IMR-90 (cell line): ENCODE results near the gene CEP126. TPM values are rescaled to one million over a fixed set of nuclear protein-coding genes. Genes with fewer than 3 reads are reported as not detected.

ENCODE experiments used
- ATAC-seq: fragments of 200-7000 bp; cut with Tn5 transposase; 2 replicates; pipeline ENCODE4 v1.9.1; 2020; ENCODE audit warnings: low read depth, mild to moderate bottlenecking, moderate library complexity
- BruUV-seq: library from RNA; stranded (reverse); fragments of 400-500 nt; replicated peaks from 2 replicates; lab custom pipeline; 2021; lab: Mats Ljungman, UMichigan
- CTCF ChIA-PET: fragments of 300-600 bp; formaldehyde crosslinking; extraction: SDS; loops from one replicate; lab custom pipeline; 2021; ENCODE audit warnings: antibody characterized with exemption; lab: Yijun Ruan, JAX
- POLR2A ChIA-PET: fragments of 300-600 bp; sonication (Branson Sonifier 250); formaldehyde crosslinking; loops from one replicate; lab custom pipeline; 2022; ENCODE audit warnings: antibody characterized with exemption; ENCODE audit not compliant: unreplicated experiment; lab: Charles Lee
- DNase-seq: peaks from one replicate; pipeline ENCODE4 v3.0.0; 2013
- H2AFZ ChIP-seq: replicated peaks from 2 replicates; pipeline ENCODE3; 2013; ENCODE audit warnings: low read length, mild to moderate bottlenecking; ENCODE audit not compliant: poor library complexity
- H2AK5ac ChIP-seq: 2 replicates; pipeline ENCODE4 v1.6.1; 2013; ENCODE audit warnings: low read depth, low read length, inconsistent platforms
- H2AK9ac ChIP-seq: replicated peaks from 2 replicates; pipeline ENCODE3; 2013; ENCODE audit warnings: mild to moderate bottlenecking, low read depth, low read length, moderate library complexity; ENCODE audit not compliant: poor library complexity
- H2BK120ac ChIP-seq: 2 replicates; pipeline ENCODE4 v1.6.1; 2013; ENCODE audit warnings: low read depth, low read length, inconsistent platforms
- H2BK15ac ChIP-seq: 3 replicates; pipeline ENCODE4 v1.6.1; 2013; ENCODE audit warnings: low read depth, low read length, inconsistent platforms
- H2BK20ac ChIP-seq: 2 replicates; pipeline ENCODE4 v1.6.1; 2013; ENCODE audit warnings: low read depth, mild to moderate bottlenecking, inconsistent platforms, low read length, moderate library complexity
- H2BK5ac ChIP-seq: 2 replicates; pipeline ENCODE4 v1.6.1; 2013; ENCODE audit warnings: mild to moderate bottlenecking, low read depth, low read length, inconsistent platforms; ENCODE audit not compliant: poor library complexity, severe bottlenecking
- H3K14ac ChIP-seq: replicated peaks from 2 replicates; pipeline ENCODE4 v1.6.1; 2013; ENCODE audit warnings: low read depth, low read length, inconsistent platforms
- H3K18ac ChIP-seq: 2 replicates; pipeline ENCODE4 v1.6.1; 2013; ENCODE audit warnings: low read depth, low read length, control low read depth
- H3K23ac ChIP-seq: 2 replicates; pipeline ENCODE4 v1.6.1; 2013; ENCODE audit warnings: low read depth, low read length, inconsistent platforms
- H3K27ac ChIP-seq: 2 replicates; pipeline ENCODE4 v1.5.1; 2013; ENCODE audit warnings: mild to moderate bottlenecking, control low read depth, low read length; ENCODE audit not compliant: insufficient read depth
- H3K27me3 ChIP-seq: 2 replicates; pipeline ENCODE4 v1.6.1; 2013; ENCODE audit warnings: low read length; ENCODE audit not compliant: control insufficient read depth, insufficient read depth
- H3K36me3 ChIP-seq: 2 replicates; pipeline ENCODE4 v1.6.1; 2013; ENCODE audit warnings: low read length, mixed read lengths; ENCODE audit not compliant: control insufficient read depth, insufficient read depth
- H3K4ac ChIP-seq: 2 replicates; pipeline ENCODE4 v1.6.1; 2013; ENCODE audit warnings: low read depth, low read length, inconsistent platforms
- H3K4me1 ChIP-seq: 2 replicates; pipeline ENCODE4 v1.6.1; 2013; ENCODE audit warnings: low read length, mixed read lengths; ENCODE audit not compliant: control insufficient read depth, insufficient read depth
- H3K4me2 ChIP-seq: 2 replicates; pipeline ENCODE4 v1.6.1; 2013; ENCODE audit warnings: low read depth, mild to moderate bottlenecking, control low read depth, low read length, moderate library complexity
- H3K4me3 ChIP-seq: 2 replicates; pipeline ENCODE4 v1.5.1; 2013; ENCODE audit warnings: low read depth, mild to moderate bottlenecking, control low read depth, low read length, moderate library complexity; ENCODE audit not compliant: insufficient read depth
- H3K56ac ChIP-seq: 2 replicates; pipeline ENCODE4 v1.6.1; 2013; ENCODE audit warnings: low read length, inconsistent platforms; ENCODE audit not compliant: insufficient read depth; ENCODE audit errors: extremely low read depth
- H3K79me1 ChIP-seq, 2 experiments: 2 replicates each; pipeline ENCODE4 v1.6.1; 2013; ENCODE audit warnings: low read length in 2 of 2, inconsistent platforms in 1 of 2, low read depth in 1 of 2
- H3K9ac ChIP-seq: 2 replicates; pipeline ENCODE4 v1.6.1; 2013; ENCODE audit warnings: low read depth, low read length, control low read depth
- H3K9me1 ChIP-seq: 2 replicates; pipeline ENCODE4 v1.6.1; 2013; ENCODE audit warnings: low read length, inconsistent platforms; ENCODE audit not compliant: insufficient read depth
- H3K9me3 ChIP-seq: 2 replicates; pipeline ENCODE4 v1.6.1; 2013; ENCODE audit warnings: low read length; ENCODE audit not compliant: control insufficient read depth, insufficient read depth
- H4K20me1 ChIP-seq: 2 replicates; pipeline ENCODE4 v1.6.1; 2013; ENCODE audit warnings: low read length, inconsistent platforms; ENCODE audit not compliant: insufficient read depth
- H4K5ac ChIP-seq: 2 replicates; pipeline ENCODE4 v1.6.1; 2013; ENCODE audit warnings: mild to moderate bottlenecking, low read depth, low read length, control low read depth
- H4K8ac ChIP-seq, 2 experiments: 2 replicates each; pipeline ENCODE4 v1.6.1; 2013; ENCODE audit warnings: low read depth in 2 of 2, low read length in 2 of 2, control low read depth in 1 of 2, inconsistent platforms in 1 of 2
- H4K91ac ChIP-seq: 2 replicates; pipeline ENCODE4 v1.6.1; 2013; ENCODE audit warnings: low read depth, low read length, inconsistent platforms; ENCODE audit not compliant: insufficient read depth
- MAZ ChIP-seq: IDR thresholded peaks from 2 replicates; pipeline ENCODE4 v1.6.1; 2012; ENCODE audit warnings: low read depth, mild to moderate bottlenecking, low read length, improper control_type of control experiment, moderate library complexity, borderline replicate concordance
- MXI1 ChIP-seq: IDR thresholded peaks from 2 replicates; pipeline ENCODE4 v1.6.1; 2012; ENCODE audit warnings: low read depth, mild to moderate bottlenecking, low read length, moderate library complexity, borderline replicate concordance
- POLR2A ChIP-seq: IDR thresholded peaks from 2 replicates; pipeline ENCODE4 v1.6.1; 2012; ENCODE audit warnings: mild to moderate bottlenecking, low read depth, low read length
- RAD21 ChIP-seq: IDR thresholded peaks from 2 replicates; pipeline ENCODE4 v1.6.1; 2012; ENCODE audit warnings: low read length, improper control_type of control experiment
- RCOR1 ChIP-seq: IDR thresholded peaks from 2 replicates; pipeline ENCODE4 v1.6.1; 2012; ENCODE audit warnings: mild to moderate bottlenecking, low read length, improper control_type of control experiment; ENCODE audit not compliant: insufficient replicate concordance
- RFX5 ChIP-seq: IDR thresholded peaks from 2 replicates; pipeline ENCODE4 v1.8.0; 2012; ENCODE audit warnings: low read depth, mild to moderate bottlenecking, low read length, moderate library complexity
- dilution Hi-C: fragments of 300-500 bp; cut with HindIII; formaldehyde crosslinking; loops from one replicate; pipeline ENCODE4 v1.14.3; 2018; ENCODE audit warnings: low sequenced_read_pairs; ENCODE audit not compliant: unreplicated experiment
- in situ Hi-C: fragments of 300-500 bp; cut with MboI; formaldehyde crosslinking; loops from 3 replicates; pipeline ENCODE4 v1.14.3; 2019; ENCODE audit warnings: low sequenced_read_pairs, inconsistent platforms, mixed read lengths
- intact Hi-C: fragments of 100-400 bp; cut with micrococcal nuclease; formaldehyde crosslinking; loops from 2 replicates; pipeline ENCODE4 v1.10.0; 2022
- polyA plus RNA-seq, 3 experiments: library from polyadenylated mRNA; depleted of rRNA; stranded (reverse); fragments of >200 nt; gene quantifications; 2 replicates each; pipeline ENCODE4 v1.2.3, GENCODE V29; 2012; ENCODE audit warnings: low replicate concordance in 1 of 3
- total RNA-seq: library from RNA; depleted of rRNA; stranded (reverse); fragments of >200 nt; gene quantifications from 2 replicates; pipeline ENCODE4 v1.2.3, GENCODE V29; 2012
- TF ChIP-seq, protein P1 (sequence below): fragments of 150-350 bp; IDR thresholded peaks from 2 replicates; pipeline ENCODE4 v1.6.1; 2017; ENCODE audit warnings: mild to moderate bottlenecking, antibody characterized with exemption, low read length, low read depth

Gene CEP126
- total and polyA plus RNA-seq, 2 of the 4 experiments (the other 2 are of a cell fraction): 0.72 to 1.4 TPM

DNA sequence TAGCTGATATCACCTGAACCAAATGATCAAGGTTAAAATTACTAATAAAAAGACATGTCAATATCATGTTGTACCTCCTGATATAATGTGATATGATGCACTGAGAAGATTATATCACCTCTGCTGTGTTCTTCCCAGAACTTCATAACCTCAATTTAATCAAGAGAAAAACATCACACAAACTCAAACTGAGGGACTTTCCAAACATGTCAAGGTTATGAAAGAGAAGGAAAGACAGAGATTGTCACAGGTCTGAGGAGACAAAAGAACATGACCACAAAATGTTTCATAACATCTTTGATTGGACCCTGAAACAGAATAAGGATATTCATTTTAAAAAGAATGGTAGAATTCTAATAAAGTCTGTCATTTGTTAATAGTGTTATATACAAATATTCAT, 89.4 kb downstream of the CEP126 start:
- ATAC-seq (no peak), DNase-seq (no peak)
- no peak overlapping the region for H3K4ac ChIP-seq
- no peak overlapping the region for H4K5ac ChIP-seq
- no peaks in the 10 kb centered on the region for H4K20me1 ChIP-seq
- H3K9me3 ChIP-seq: no peaks in the 10 kb centered on the region
- no peak overlapping the region for H3K4me2 ChIP-seq
- peaks cover 5% of the 10 kb centered on the region; the same call in 1 of the 2 replicates for H3K9me1 ChIP-seq
- H2BK20ac ChIP-seq: no peak overlapping the region
- H3K4me3 ChIP-seq: no peak overlapping the region
- POLR2A ChIA-PET: no interaction called here
- no peak overlapping the region for H2AFZ ChIP-seq
- no peak overlapping the region for H3K23ac ChIP-seq
- peaks cover 3% of the 10 kb centered on the region for H3K4me1 ChIP-seq
- no peak overlapping the region for H3K18ac ChIP-seq
- no TSS peak for BruUV-seq
- no peak overlapping the region for H3K14ac ChIP-seq
- no peak overlapping the region for H4K91ac ChIP-seq
- no peaks in the 10 kb centered on the region for H3K79me1 ChIP-seq
- H4K8ac ChIP-seq: no peak overlapping the region; a peak in 1 of 4 replicates
- no peak overlapping the region for H2BK120ac ChIP-seq
- no peak overlapping the region for H2AK9ac ChIP-seq
- intact Hi-C loops (no loop called here), in situ Hi-C loops (loop anchor here (5.0 kb wide), 1 partner anchor 137 kb away; no protein-coding TSS in a partner anchor), dilution Hi-C loops (no loop called here)
- H2BK15ac ChIP-seq: no peak overlapping the region
- H3K36me3 ChIP-seq: no peaks in the 10 kb centered on the region
- no peak overlapping the region for H3K27ac ChIP-seq
- H2BK5ac ChIP-seq: no peak overlapping the region
- H3K56ac ChIP-seq: no peak overlapping the region
- H3K9ac ChIP-seq: no peak overlapping the region
- H3K27me3 ChIP-seq: no peaks in the 10 kb centered on the region
- TF ChIP-seq MAZ (no peak), RCOR1 (no peak), POLR2A (no peak), MXI1 (no peak), RAD21 (no peak), RFX5 (no peak)
- TF ChIP-seq, protein P1, sequence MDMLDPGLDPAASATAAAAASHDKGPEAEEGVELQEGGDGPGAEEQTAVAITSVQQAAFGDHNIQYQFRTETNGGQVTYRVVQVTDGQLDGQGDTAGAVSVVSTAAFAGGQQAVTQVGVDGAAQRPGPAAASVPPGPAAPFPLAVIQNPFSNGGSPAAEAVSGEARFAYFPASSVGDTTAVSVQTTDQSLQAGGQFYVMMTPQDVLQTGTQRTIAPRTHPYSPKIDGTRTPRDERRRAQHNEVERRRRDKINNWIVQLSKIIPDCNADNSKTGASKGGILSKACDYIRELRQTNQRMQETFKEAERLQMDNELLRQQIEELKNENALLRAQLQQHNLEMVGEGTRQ: no peak
- H2AK5ac ChIP-seq: no peak overlapping the region
- CTCF ChIA-PET: interaction anchor here (0.6 kb wide), 1 partner anchor 142 kb away, joined by 3 read pairs; no protein-coding TSS in a partner anchor
